HG03097 (cell line): ENCODE results near the gene VCX3B.
"Not testable (repeated sequence)": the region's sequence is repeated elsewhere in the genome, so short reads cannot be mapped to it uniquely, and the experiment has no call there.

Source experiments
- ATAC-seq: cut with Tn5 transposase; IDR thresholded peaks from one replicate; pipeline ENCODE4 v1.9.1; 2021; ENCODE audit not compliant: unreplicated experiment, low FRiP score

Gene VCX3B

GRCh38 chrX:8464530-8464929, at the start of gene VCX3B:
Gene VCX3B, plus strand, starts transcription at chrX:8464830. Its CDS starts 621 bp downstream, at chrX:8465451.
- not testable (repeated sequence) for ATAC-seq

- no peak for ATAC-seq
Observed at GRCh38 chrX:8418301-8418700, 46.3 kb upstream of the VCX3B start.

- no peak for ATAC-seq
Observed at GRCh38 chrX:8424912-8425311, 39.7 kb upstream of the VCX3B start.

- ATAC-seq, result no peak
Observed at GRCh38 chrX:8429692-8430249, 34.9 kb upstream of the VCX3B start.

GRCh38 chrX:8430444-8430843, 34.2 kb upstream of the VCX3B start:
- no peak for ATAC-seq

- no peak for ATAC-seq
Observed at GRCh38 chrX:8432396-8432795, 32.2 kb upstream of the VCX3B start.

- no peak for ATAC-seq
Observed at GRCh38 chrX:8433109-8434062, 31.2 kb upstream of the VCX3B start.

GRCh38 chrX:8447368-8447767, 17.3 kb upstream of the VCX3B start:
- no peak for ATAC-seq

GRCh38 chrX:8452343-8452742, 12.3 kb upstream of the VCX3B start:
- ATAC-seq, result not testable (repeated sequence)

- ATAC-seq, result no peak
Observed at GRCh38 chrX:8453611-8454010, 11.0 kb upstream of the VCX3B start.

GRCh38 chrX:8455557-8455956, 9.1 kb upstream of the VCX3B start:
- no peak for ATAC-seq

- no peak for ATAC-seq
Observed at GRCh38 chrX:8462488-8462887, 2.1 kb upstream of the VCX3B start.

GRCh38 chrX:8484360-8484949, 19.8 kb downstream of the VCX3B start:
- ATAC-seq, result no peak

GRCh38 chrX:8495036-8495435, 30.4 kb downstream of the VCX3B start:
- not testable (repeated sequence) for ATAC-seq

GRCh38 chrX:8500203-8500602, 35.6 kb downstream of the VCX3B start:
- ATAC-seq, result no peak

GRCh38 chrX:8502101-8502500, 37.5 kb downstream of the VCX3B start:
- ATAC-seq, result not testable (repeated sequence)

- no peak for ATAC-seq
Observed at GRCh38 chrX:8504451-8504850, 39.8 kb downstream of the VCX3B start.
